Stimulated activated naive CD8-positive, alpha-beta T cell treated with anti-CD3 and anti-CD28 coated beads, Interleukin-15, Interleukin-2, amounts not matched to agents 100 ng/mL and 50 ng/mL, for 24 hours (primary cell): ENCODE results near the gene RTKN2.
"Not testable (repeated sequence)": the region's sequence is repeated elsewhere in the genome, so short reads cannot be mapped to it uniquely, and the experiment has no call there.

ENCODE experiments used
- H3K27ac Mint-ChIP-seq: one replicate; pipeline ENCODE4 v1.8.0; 2021; ENCODE audit warnings: mild to moderate bottlenecking, mixed read lengths
- H3K27me3 Mint-ChIP-seq: one replicate; pipeline ENCODE4 v1.8.0; 2021; ENCODE audit warnings: mixed read lengths
- H3K36me3 Mint-ChIP-seq: one replicate; pipeline ENCODE4 v1.8.0; 2021; ENCODE audit warnings: low read depth, mixed read lengths
- H3K4me1 Mint-ChIP-seq: one replicate; pipeline ENCODE4 v1.8.0; 2021; ENCODE audit warnings: low read depth, mixed read lengths
- H3K4me3 Mint-ChIP-seq: one replicate; pipeline ENCODE4 v1.8.0; 2021; ENCODE audit warnings: mild to moderate bottlenecking, mixed read lengths
- H3K9me3 Mint-ChIP-seq: one replicate; pipeline ENCODE4 v1.8.0; 2021; ENCODE audit warnings: mixed read lengths

The RTKN2 gene, protein sequence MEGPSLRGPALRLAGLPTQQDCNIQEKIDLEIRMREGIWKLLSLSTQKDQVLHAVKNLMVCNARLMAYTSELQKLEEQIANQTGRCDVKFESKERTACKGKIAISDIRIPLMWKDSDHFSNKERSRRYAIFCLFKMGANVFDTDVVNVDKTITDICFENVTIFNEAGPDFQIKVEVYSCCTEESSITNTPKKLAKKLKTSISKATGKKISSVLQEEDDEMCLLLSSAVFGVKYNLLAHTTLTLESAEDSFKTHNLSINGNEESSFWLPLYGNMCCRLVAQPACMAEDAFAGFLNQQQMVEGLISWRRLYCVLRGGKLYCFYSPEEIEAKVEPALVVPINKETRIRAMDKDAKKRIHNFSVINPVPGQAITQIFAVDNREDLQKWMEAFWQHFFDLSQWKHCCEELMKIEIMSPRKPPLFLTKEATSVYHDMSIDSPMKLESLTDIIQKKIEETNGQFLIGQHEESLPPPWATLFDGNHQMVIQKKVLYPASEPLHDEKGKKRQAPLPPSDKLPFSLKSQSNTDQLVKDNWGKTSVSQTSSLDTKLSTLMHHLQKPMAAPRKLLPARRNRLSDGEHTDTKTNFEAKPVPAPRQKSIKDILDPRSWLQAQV

DNA sequence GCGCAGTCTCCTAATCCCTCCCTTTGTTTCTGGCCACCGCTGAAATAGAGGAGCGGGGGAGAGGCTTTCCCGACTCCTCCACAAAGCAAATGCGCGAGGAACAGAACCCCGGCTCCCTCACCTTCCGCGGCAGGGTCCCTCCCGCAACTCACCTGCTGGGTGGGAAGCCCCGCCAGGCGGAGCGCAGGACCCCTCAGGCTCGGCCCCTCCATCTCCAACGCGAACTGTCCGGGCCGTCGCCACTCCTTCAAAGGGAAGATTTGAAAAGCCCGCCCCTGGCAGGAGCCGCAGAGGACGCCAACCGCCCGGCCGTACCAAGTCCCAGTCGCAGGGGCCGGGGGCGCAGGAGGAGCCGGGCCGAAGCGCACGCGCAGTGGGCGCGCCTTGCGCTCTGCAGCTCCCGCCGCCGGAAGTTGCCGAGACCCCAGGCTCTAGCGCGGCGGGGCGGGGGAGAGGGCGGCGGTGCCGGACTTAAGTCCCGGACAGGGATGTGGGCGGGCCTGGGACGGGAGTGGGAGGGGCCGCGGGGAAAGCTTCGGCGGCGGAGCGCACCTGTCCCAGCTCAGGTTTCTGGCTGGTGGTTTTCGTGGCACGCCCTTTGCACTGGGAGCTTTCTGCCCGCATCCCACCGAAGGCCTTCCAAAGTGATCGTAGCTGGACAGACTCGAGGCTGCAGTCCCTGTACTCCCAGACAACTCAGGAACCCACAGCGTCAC, at the start of gene RTKN2:
Gene RTKN2 (minus strand): TSS at position 446 of the 716 bp plus-strand sequence. CDS start 234 bp downstream, at position 212.
- Mint-ChIP-seq H3K4me1 (peaks cover 16% of the 10 kb centered on the region), H3K27ac (peak within 1 kb of the TSS; percentile 1), H3K4me3 (peak within 1 kb of the TSS; percentile 81), H3K9me3 (no peaks in the 10 kb centered on the region), H3K27me3 (peaks cover 32% of the 10 kb centered on the region), H3K36me3 (no peaks in the 10 kb centered on the region)

DNA sequence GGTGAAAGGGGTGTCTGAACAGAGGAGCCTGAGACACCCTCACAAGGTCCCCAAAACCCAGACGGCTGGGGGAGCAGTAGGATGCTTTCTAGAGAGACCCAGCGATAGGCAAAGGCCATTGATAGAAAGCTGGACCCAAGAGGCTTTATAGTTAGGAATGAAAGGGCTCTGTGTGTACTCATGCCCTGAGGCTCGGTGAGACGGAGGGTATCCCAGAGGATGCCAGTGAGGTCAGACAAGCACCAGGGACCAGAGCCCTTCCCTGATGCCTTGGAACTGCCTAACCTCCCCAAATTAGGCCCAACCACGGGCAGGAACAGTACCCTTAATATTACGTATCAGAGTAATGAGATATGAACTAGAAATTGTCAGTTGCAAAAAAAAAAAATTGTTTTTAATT, 48.6 kb upstream of the RTKN2 start:
- H3K27me3 Mint-ChIP-seq = peaks cover 13% of the 10 kb centered on the region
- H3K9me3 Mint-ChIP-seq = no peaks in the 10 kb centered on the region
- no peaks in the 10 kb centered on the region for H3K36me3 Mint-ChIP-seq
- no peak overlapping the region for H3K4me3 Mint-ChIP-seq
- no peak overlapping the region for H3K27ac Mint-ChIP-seq
- no peaks in the 10 kb centered on the region for H3K4me1 Mint-ChIP-seq

DNA sequence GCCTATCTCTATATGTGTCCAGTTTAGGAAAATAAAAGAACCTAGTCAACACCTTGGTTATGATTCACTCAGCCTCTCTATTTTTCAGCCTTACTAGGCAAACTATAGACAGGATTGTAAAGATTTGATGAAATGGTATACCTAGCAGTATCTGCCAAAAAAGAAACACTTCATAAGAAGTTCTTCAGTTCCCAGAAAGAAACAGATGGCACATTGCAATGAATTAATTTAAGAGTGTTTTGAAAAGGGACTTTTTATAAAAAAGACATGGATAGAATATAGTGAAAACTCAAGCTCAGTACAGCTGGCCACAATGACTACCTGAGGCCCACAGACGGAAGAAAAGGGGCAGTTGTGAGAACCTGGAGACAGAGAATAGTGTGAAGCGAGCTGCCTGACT, 40.6 kb upstream of the RTKN2 start:
- peaks cover 8% of the 10 kb centered on the region for H3K27me3 Mint-ChIP-seq

DNA sequence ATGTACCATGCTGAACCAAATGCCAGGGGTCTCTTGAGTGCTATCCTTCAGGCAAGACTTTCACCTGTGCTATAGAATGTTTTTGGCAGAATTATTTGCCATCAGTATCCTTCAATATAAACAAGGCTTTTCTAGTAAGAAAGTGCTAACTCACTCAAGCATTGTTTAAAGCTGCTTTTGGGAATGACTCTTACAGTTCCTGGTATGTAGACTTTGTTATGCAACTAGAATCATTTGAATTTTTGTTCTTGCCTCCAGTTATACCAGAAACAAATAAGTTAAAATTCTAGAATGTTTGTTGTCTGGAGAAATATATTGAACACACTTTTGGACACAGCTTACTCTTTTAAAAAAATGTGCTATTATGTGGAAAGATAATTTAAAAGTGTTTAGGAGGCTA, 39.5 kb upstream of the RTKN2 start:
- H3K27ac Mint-ChIP-seq = no peak overlapping the region
- H3K4me3 Mint-ChIP-seq = no peak overlapping the region
- H3K36me3 Mint-ChIP-seq = no peaks in the 10 kb centered on the region
- no peaks in the 10 kb centered on the region for H3K9me3 Mint-ChIP-seq
- peaks cover 8% of the 10 kb centered on the region for H3K27me3 Mint-ChIP-seq
- peaks cover 20% of the 10 kb centered on the region for H3K4me1 Mint-ChIP-seq

More for the DNA sequence above, 40.6 kb upstream of the RTKN2 start:
- Mint-ChIP-seq H3K4me1 (peaks cover 20% of the 10 kb centered on the region), H3K36me3 (no peaks in the 10 kb centered on the region), H3K9me3 (no peaks in the 10 kb centered on the region), H3K27ac (no peak overlapping the region), H3K4me3 (no peak overlapping the region)

DNA sequence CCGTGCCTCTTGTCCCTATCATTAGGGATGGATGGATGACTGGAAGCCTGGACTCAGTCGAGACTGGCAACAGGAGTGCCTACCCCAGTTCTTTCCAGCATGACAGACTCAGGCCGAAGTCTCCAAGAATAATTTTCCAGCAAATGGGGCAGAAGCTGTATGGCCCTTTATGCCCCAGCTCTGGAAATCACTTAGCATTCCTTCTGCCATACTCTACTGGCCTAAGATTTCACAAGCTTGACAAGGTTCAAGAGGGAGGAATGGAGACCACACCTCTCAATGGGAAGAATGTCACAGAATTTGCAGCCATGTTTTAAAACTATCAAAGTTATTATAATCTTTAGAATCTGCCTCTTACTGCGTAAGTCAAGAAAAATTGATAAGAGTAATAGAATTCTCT, 39.0 kb upstream of the RTKN2 start:
- H3K36me3 Mint-ChIP-seq = no peaks in the 10 kb centered on the region
- peaks cover 8% of the 10 kb centered on the region for H3K27me3 Mint-ChIP-seq
- no peak overlapping the region for H3K27ac Mint-ChIP-seq
- H3K4me1 Mint-ChIP-seq = peaks cover 20% of the 10 kb centered on the region
- H3K4me3 Mint-ChIP-seq = no peak overlapping the region
- no peaks in the 10 kb centered on the region for H3K9me3 Mint-ChIP-seq

DNA sequence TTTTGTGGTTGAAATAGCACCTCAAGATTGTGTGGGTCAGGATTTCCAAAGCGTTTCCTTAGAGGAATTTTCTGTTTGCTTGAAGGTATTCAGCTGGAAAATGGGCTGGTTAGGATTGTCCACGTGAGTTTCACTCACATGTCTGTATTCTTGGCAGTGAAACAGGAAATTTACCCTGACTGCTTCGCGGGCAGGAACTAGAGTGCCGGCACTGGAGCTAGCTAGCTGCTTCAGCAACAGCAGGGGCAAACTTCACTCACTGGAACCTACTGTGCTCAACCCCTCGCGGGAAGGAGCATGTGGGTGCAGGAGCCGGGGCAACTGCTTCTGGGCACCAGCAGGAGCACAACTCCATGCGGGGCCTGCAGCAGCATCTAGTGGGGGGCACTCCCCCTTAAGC, 38.0 kb upstream of the RTKN2 start:
- Mint-ChIP-seq H3K4me1 (peaks cover 20% of the 10 kb centered on the region), H3K9me3 (no peaks in the 10 kb centered on the region), H3K27ac (no peak overlapping the region), H3K36me3 (no peaks in the 10 kb centered on the region), H3K4me3 (no peak overlapping the region), H3K27me3 (peaks cover 8% of the 10 kb centered on the region)

DNA sequence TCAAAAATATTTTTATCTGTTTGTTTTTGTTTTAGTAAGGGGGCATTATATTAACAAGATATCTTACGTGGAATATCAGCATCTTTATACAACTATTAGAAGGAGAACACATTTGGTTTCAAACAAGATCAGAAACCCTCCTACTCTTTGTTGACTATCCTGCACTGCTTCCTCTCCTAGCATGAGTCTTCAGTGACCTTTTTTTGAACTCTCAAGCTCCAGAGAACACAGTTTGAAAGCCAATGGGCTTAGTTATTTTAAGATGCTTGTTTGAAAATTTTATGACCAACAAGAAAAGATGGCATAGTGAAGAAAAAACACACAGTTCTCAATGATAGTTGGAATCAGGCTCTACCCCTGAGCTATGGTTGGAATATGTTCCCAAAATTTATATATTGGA, 37.2 kb upstream of the RTKN2 start:
- H3K36me3 Mint-ChIP-seq = no peaks in the 10 kb centered on the region
- H3K27me3 Mint-ChIP-seq = peaks cover 8% of the 10 kb centered on the region
- peaks cover 20% of the 10 kb centered on the region for H3K4me1 Mint-ChIP-seq
- no peak overlapping the region for H3K4me3 Mint-ChIP-seq
- no peak overlapping the region for H3K27ac Mint-ChIP-seq
- H3K9me3 Mint-ChIP-seq = no peaks in the 10 kb centered on the region

DNA sequence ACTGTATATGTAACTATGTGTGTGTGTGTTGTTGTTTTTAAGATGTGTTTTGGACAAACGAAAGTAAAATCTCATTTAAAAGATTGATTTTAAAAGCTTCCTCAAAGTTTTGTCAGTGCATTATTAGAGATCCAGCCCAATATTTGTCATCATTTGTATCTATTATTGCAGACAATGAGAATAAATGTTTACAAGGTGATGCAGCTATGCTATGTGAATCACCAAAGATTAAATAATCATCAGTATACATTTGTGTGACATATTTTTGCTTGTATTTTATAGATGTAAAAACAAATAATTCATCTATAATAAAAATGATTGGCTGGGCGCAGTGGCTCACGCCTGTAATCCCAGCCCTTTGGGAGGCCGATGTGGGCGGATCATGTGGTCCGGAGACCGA, 35.3 kb upstream of the RTKN2 start:
- Mint-ChIP-seq H3K36me3 (no peaks in the 10 kb centered on the region), H3K4me1 (peaks cover 20% of the 10 kb centered on the region), H3K27ac (no peak overlapping the region)

DNA sequence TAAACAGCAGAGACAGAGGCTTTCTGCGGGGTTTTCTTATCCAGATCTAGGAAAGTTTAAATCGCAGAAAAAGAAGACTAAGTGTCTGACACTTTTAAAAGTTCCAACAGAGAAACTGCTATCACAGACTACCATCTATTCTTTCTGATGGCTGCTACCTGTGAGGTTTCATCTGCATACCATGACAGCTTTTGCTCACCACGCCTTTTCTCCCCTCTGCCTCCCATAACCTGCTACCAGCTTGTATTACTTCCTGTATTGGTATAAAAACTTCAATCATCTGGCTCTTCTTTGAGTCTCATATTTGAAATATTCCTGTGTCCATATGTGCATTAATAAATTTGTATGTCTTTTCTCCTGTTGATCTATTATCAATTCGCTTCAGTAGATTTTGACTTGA, 34.1 kb upstream of the RTKN2 start:
- peaks cover 8% of the 10 kb centered on the region for H3K27me3 Mint-ChIP-seq
- no peak overlapping the region for H3K4me3 Mint-ChIP-seq
- no peak overlapping the region for H3K27ac Mint-ChIP-seq
- no peaks in the 10 kb centered on the region for H3K36me3 Mint-ChIP-seq
- peaks cover 4% of the 10 kb centered on the region for H3K9me3 Mint-ChIP-seq
- H3K4me1 Mint-ChIP-seq = peaks cover 20% of the 10 kb centered on the region

More for the DNA sequence above, 35.3 kb upstream of the RTKN2 start:
- Mint-ChIP-seq H3K27me3 (peaks cover 7% of the 10 kb centered on the region), H3K4me3 (no peak overlapping the region), H3K9me3 (peaks cover 3% of the 10 kb centered on the region)

DNA sequence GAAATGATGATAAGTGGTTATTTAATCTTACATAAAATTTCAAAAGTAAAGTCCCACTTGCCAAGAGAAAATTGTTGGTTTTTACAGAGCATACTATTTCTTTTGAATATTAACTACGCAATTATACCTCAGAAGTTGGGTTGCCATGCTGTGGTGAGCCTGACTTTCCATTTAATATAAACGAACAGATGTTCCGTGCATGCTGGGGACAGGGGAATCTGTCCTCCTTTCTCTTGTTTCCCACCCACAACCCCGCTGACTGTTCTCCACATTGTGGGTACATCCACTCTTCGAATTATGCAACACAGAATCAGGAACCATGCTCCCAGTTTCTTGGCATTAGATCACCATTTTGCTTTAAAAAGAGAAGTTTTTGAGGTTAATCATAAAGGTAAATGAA, 29.2 kb upstream of the RTKN2 start:
- H3K4me3 Mint-ChIP-seq = no peak overlapping the region
- no peaks in the 10 kb centered on the region for H3K4me1 Mint-ChIP-seq
- peaks cover 22% of the 10 kb centered on the region for H3K27me3 Mint-ChIP-seq
- H3K9me3 Mint-ChIP-seq = peaks cover 4% of the 10 kb centered on the region
- no peak overlapping the region for H3K27ac Mint-ChIP-seq
- H3K36me3 Mint-ChIP-seq = no peaks in the 10 kb centered on the region

DNA sequence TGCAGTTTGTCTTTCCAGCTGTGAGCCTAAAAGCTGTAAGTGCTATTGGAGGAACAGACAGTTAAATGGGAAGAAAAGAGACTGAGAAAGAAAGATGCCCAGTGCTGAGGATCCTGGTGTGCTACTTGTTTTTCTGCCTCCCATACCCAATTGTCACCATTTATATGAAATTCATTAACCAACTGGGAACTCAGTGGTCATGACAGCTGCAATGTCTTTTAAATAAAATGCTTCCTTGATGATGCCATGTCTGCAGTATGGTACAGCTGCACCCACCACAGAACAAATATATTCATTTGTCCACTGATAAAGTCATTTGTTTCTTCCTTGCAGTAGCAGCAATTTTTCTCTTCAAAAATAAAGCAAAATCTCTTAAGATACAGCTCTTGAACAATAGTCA, 15.6 kb upstream of the RTKN2 start:
- no peaks in the 10 kb centered on the region for H3K9me3 Mint-ChIP-seq

DNA sequence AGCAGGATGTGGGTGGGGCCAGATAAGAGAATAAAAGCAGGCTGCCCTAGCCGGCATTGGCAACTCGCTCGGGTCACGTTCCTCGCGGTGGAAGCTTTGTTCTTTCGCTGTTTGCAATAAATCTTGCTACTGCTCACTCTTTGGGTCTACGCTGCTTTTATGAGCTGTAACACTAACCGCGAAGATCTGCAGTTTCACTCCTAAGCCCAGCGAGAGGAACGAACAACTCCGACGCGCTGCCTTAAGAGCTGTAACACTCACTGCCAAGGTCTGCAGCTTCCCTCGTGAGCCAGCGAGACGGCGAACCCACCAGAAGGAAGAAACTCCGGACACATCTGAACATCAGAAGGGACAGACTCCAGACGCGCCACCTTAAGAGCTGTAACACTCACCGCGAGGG, 12.7 kb upstream of the RTKN2 start:
- H3K4me3 Mint-ChIP-seq, H3K36me3 Mint-ChIP-seq, H3K27me3 Mint-ChIP-seq, H3K4me1 Mint-ChIP-seq, H3K9me3 Mint-ChIP-seq, H3K27ac Mint-ChIP-seq: not testable (repeated sequence)

More for the DNA sequence above, 15.6 kb upstream of the RTKN2 start:
- H3K4me3 Mint-ChIP-seq = no peak overlapping the region
- no peaks in the 10 kb centered on the region for H3K4me1 Mint-ChIP-seq
- H3K27ac Mint-ChIP-seq = no peak overlapping the region
- H3K27me3 Mint-ChIP-seq = peaks cover 6% of the 10 kb centered on the region
- no peaks in the 10 kb centered on the region for H3K36me3 Mint-ChIP-seq

DNA sequence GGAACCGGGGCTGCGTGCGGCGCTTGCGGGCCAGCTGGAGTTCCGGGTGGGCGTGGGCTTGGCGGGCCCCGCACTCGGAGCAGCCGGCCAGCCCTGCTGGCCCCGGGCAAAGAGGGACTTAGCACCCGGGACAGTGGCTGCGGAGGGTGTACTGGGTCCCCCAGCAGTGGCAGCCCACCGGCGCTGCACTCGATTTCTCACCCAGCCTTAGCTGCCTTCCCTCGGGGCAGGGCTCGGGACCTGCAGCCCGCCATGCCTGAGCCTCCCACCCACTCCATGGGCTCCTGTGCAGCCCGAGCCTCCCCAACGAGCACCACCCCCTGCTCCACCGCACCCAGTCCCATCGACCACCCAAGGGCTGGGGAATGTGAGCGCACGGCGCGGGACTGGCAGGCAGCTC, 11.7 kb upstream of the RTKN2 start:
- not testable (repeated sequence) for H3K4me3 Mint-ChIP-seq, H3K36me3 Mint-ChIP-seq, H3K27me3 Mint-ChIP-seq, H3K27ac Mint-ChIP-seq, H3K9me3 Mint-ChIP-seq, H3K4me1 Mint-ChIP-seq

DNA sequence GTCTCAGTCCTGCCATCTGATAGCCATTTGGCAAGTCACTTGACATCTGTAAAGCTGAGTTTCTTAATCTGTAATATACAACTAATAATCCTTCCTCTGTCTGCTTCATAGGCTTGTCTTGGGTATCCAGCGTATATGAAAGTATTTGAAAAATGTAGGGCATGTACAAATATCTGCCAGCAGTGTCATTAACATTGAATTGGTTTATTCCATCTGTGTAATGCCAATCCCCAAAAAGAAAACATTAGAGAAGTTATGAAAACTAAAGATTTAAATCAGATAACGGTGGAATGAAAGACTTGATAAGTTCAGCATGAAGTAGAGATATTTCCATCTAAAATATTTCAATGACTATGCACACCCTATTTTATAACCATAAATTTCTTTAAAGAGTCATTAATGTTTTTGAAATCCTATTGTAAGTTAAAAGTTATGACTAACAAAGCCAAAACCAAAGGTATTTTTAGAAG, 9.8 kb upstream of the RTKN2 start:
- H3K27ac Mint-ChIP-seq = no peak overlapping the region
- H3K27me3 Mint-ChIP-seq = no peaks in the 10 kb centered on the region
- no peaks in the 10 kb centered on the region for H3K36me3 Mint-ChIP-seq
- no peak overlapping the region for H3K4me3 Mint-ChIP-seq
- H3K4me1 Mint-ChIP-seq = no peaks in the 10 kb centered on the region
- no peaks in the 10 kb centered on the region for H3K9me3 Mint-ChIP-seq

DNA sequence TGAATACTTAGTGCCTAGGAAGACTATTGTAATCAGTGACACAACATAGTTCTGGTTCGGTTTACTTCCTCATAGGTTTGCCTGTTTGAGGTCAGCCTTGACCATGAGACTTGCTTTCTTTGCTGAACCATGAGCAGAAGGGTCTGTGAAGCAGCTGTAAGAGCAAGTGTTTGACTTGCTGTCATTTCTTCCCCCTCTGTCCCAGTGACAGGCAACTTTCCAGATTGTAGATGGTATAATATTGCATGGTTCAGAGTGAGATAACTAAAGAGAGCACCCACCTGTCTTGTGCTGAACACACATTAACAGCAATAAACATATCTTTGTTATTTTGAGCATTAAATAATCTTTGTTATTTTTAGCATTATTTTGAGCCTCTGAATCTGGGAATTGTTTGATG, 9.3 kb upstream of the RTKN2 start:
- H3K4me3 Mint-ChIP-seq = no peak overlapping the region
- no peaks in the 10 kb centered on the region for H3K36me3 Mint-ChIP-seq
- no peak overlapping the region for H3K27ac Mint-ChIP-seq
- no peaks in the 10 kb centered on the region for H3K4me1 Mint-ChIP-seq
- no peaks in the 10 kb centered on the region for H3K27me3 Mint-ChIP-seq
- H3K9me3 Mint-ChIP-seq = no peaks in the 10 kb centered on the region
